HTR-8/SVneo (cell line): ENCODE measurements around the gene MBD3L4.
A peak's percentile ranks its signal among the peaks of the same experiment; 100 is the strongest.
"Not testable (repeated sequence)": the region's sequence is repeated elsewhere in the genome, so short reads cannot be mapped to it uniquely, and the experiment has no call there.

ENCODE experiments used
- DNase-seq: peaks from one replicate; pipeline ENCODE4 v3.0.0; 2011; ENCODE audit warnings: low spot score, mixed read lengths; ENCODE audit not compliant: insufficient read length
- FAIRE-seq: peaks from 2 replicates; lab custom pipeline; 2011; peaks lifted over from hg19 to GRCh38; lab: Jason Lieb, UNC

MBD3L4 gene

GRCh38 chr19:7052896-7053295, 12.9 kb upstream of the MBD3L4 start:
- not testable (repeated sequence) for DNase-seq, FAIRE-seq

GRCh38 chr19:7051421-7051820, 11.4 kb upstream of the MBD3L4 start:
- DNase-seq, FAIRE-seq: not testable (repeated sequence)

- not testable (repeated sequence) for DNase-seq, FAIRE-seq
Measured at GRCh38 chr19:7049021-7049420, 9.0 kb upstream of the MBD3L4 start, which contains the start of gene MBD3L2. MBD3L2 (plus strand) TSS chr19:7049321; CDS start chr19:7049374, 53 bp downstream.

GRCh38 chr19:7041563-7041962, 1.6 kb upstream of the MBD3L4 start:
- not testable (repeated sequence) for FAIRE-seq

GRCh38 chr19:7030278-7030677, 9.7 kb downstream of the MBD3L4 start, which contains the start of gene MBD3L5:
MBD3L5 (plus strand) TSS chr19:7030578; CDS start chr19:7030612, 34 bp downstream.
- not testable (repeated sequence) for FAIRE-seq, DNase-seq

More at GRCh38 chr19:7041563-7041962, 1.6 kb upstream of the MBD3L4 start:
- not testable (repeated sequence) for DNase-seq

GRCh38 chr19:7028790-7029189, 11.2 kb downstream of the MBD3L4 start:
- not testable (repeated sequence) for FAIRE-seq, DNase-seq

GRCh38 chr19:7021331-7021730, 18.6 kb downstream of the MBD3L4 start, which contains the start of gene MBD3L2B:
MBD3L2B (minus strand) TSS chr19:7021431; CDS start chr19:7021397, 34 bp downstream.
- FAIRE-seq = peak; percentile 52
- DNase-seq = not testable (repeated sequence)

- DNase-seq (no peak), FAIRE-seq (no peak)
Measured at GRCh38 chr19:7018828-7019227, 21.2 kb downstream of the MBD3L4 start.

- FAIRE-seq = peak; percentile 40
- peak; percentile 44 for DNase-seq
Measured at GRCh38 chr19:7013678-7014077, 26.3 kb downstream of the MBD3L4 start.

- DNase-seq = no peak
- FAIRE-seq = no peak
Measured at GRCh38 chr19:7010722-7011593, 29.0 kb downstream of the MBD3L4 start.

- no peak for DNase-seq
- FAIRE-seq = no peak
Measured at GRCh38 chr19:7007859-7008258, 32.1 kb downstream of the MBD3L4 start.

- FAIRE-seq (peak; percentile 71), DNase-seq (no peak)
Measured at GRCh38 chr19:7006135-7006704, 33.8 kb downstream of the MBD3L4 start.

- DNase-seq (peak; percentile 27), FAIRE-seq (peak; percentile 55)
Measured at GRCh38 chr19:7004313-7004931, 35.6 kb downstream of the MBD3L4 start.

GRCh38 chr19:7000816-7001215, 39.2 kb downstream of the MBD3L4 start:
- no peak for FAIRE-seq

GRCh38 chr19:7000333-7000732, 39.6 kb downstream of the MBD3L4 start:
- FAIRE-seq = no peak
- no peak for DNase-seq

More at GRCh38 chr19:7000816-7001215, 39.2 kb downstream of the MBD3L4 start:
- no peak for DNase-seq

GRCh38 chr19:6999933-7000332, 40.0 kb downstream of the MBD3L4 start:
- no peak for DNase-seq
- FAIRE-seq = no peak

- DNase-seq (no peak), FAIRE-seq (no peak)
Measured at GRCh38 chr19:6997679-6998445, 42.1 kb downstream of the MBD3L4 start.

GRCh38 chr19:6996810-6997209, 43.2 kb downstream of the MBD3L4 start:
- FAIRE-seq = no peak
- DNase-seq = no peak

GRCh38 chr19:6995054-6995453, 44.9 kb downstream of the MBD3L4 start:
- FAIRE-seq (peak; percentile 97), DNase-seq (no peak)

GRCh38 chr19:6988257-6988656, 51.7 kb downstream of the MBD3L4 start:
- FAIRE-seq = no peak
- no peak for DNase-seq
